Placental pericyte (primary cell): ENCODE measurements around the gene CPNE4. TPM values are rescaled to one million over a fixed set of nuclear protein-coding genes. Genes with fewer than 3 reads are reported as not detected.

Source experiments
- small RNA-seq: library from RNA; depleted of rRNA; stranded (forward); fragments of <200 nt; gene quantifications from one replicate; pipeline ENCODE3, GENCODE V24; 2012; ENCODE audit warnings: low replicate concordance
- total RNA-seq: library from RNA; depleted of rRNA; stranded (reverse); fragments of >200 nt; gene quantifications from 2 replicates; pipeline ENCODE4 v1.2.3, GENCODE V29; 2012

CPNE4 gene
- total RNA-seq = not detected in 2 replicates

GRCh38 chr3:132034486-132035464, at the start of gene CPNE4:
Gene CPNE4 (minus strand): TSS chr3:132035014.

GRCh38 chr3:131502530-131503319, 532.1 kb downstream of the CPNE4 start, which contains the start of gene MRPL3:
Gene MRPL3 (minus strand): TSS chr3:131502971. CDS start chr3:131502821, 150 bp downstream.

Small RNAs within 50 kb of the gene (small RNA-seq; reads per million reads assigned to genes)
- gene AC107027.2 (not detected), gene MIR5704 (not detected)
